Umbilical cord (tissue), 2 donors: ENCODE measurements around the gene MAP3K15. TPM values are rescaled to one million over a fixed set of nuclear protein-coding genes. Genes with fewer than 3 reads are reported as not detected.

ENCODE experiments used
- DNase-seq: peaks from one replicate; pipeline ENCODE4 v3.0.0-alpha.2; 2015; ENCODE audit warnings: low spot score
- total RNA-seq: library from RNA; depleted of rRNA; stranded (reverse); fragments of >200 nt; gene quantifications from one replicate; pipeline ENCODE4 v1.2.3, GENCODE V29; 2014; ENCODE audit warnings: low replicate concordance; ENCODE audit not compliant: insufficient read depth

MAP3K15 gene
- total RNA-seq, 1 donor from 2014 or later = not detected

DNA sequence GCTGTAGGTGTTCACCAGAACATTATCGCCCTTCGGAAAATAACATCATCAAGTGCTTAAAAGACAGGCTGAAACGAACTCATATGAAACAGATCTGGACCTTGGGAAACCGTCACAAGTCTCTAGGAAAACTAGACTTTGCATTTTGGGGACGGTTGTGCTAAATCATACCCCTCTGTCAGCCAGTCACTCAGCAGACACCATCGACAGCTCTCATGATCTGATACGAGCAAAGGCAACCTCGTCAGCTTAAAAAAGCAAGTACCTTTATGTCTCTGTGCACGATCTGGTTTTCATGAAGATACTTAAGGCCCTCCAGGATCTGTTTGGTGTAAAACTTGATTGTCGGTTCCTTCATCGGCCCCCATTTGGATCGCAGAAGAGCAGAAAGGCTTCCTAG lies 123.2 kb downstream of the MAP3K15 start:
- no peak for DNase-seq

GRCh38 chrX:19389227-19389845 lies 126.0 kb downstream of the MAP3K15 start:
- DNase-seq = no peak

DNA sequence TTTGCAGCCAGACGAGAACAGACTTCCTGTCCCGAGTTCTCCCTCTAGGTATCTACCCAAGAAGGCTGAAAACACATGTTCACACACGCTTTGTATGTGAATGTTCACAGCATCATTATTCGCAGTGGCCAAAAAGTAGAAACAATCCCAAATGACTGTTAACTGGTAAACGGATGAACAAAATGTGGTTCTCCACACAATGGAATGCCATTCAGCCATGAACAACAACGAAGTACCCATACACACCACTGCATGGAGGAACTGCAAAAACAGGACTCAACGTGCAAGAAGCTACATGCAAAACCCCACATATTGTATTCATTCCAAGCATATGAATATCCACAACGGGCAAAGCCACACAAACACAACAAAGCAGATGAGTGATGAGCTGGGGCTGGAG lies 126.6 kb downstream of the MAP3K15 start:
- no peak for DNase-seq

- DNase-seq = no peak
Observed at GRCh38 chrX:19388064-19388679, 127.1 kb downstream of the MAP3K15 start.

- DNase-seq = no peak
Observed at GRCh38 chrX:19386679-19387078, 128.6 kb downstream of the MAP3K15 start.

DNA sequence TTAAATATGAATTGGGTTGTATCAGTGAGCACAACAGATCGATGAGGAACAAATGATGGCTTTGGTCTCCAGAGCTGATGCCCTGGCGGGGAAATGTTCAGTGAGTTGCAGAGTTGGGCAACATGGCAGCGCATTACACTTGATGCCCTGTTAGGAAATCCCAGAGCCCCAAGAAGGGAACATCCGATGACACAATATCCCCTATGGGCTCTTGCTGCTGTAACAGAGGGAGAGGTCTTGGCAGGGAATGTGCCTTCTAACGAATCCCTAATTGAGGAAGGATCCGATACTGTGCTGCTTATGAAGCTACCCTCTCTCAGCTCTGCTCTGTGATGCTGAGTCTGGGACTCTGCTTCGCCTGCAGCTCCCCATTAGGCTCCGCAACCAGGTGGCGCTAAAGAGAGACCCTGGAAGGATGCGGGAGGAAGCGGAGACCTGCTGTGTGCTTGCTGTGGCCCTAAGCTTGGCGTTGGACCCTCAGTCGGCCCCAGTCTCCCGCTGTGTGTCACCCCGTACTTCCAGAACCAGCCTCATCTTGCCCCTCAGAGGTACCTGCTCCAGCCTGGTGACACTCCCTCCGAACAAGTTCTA lies 132.7 kb downstream of the MAP3K15 start:
- DNase-seq = peak; percentile 5

DNA sequence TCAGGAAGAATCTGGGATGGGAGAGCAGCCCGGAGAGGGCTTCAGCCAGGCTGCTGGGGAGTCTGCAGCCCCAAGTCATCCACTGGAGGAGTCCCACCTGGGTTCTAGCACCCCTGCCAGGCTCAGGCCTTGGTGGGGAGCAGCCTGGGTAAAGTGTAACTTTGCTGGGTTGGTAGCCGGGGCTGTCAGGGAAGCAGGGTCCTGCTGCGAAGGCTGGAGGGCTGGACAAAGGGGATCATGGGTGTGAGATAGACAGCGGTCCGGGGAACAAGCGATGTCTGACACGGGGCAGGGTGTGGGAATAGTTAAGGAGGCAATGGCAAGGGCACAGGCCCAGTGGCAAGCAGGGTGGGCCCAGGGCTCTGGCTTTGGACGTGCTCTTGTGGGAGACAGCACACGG lies 134.0 kb downstream of the MAP3K15 start:
- DNase-seq = no peak

DNA sequence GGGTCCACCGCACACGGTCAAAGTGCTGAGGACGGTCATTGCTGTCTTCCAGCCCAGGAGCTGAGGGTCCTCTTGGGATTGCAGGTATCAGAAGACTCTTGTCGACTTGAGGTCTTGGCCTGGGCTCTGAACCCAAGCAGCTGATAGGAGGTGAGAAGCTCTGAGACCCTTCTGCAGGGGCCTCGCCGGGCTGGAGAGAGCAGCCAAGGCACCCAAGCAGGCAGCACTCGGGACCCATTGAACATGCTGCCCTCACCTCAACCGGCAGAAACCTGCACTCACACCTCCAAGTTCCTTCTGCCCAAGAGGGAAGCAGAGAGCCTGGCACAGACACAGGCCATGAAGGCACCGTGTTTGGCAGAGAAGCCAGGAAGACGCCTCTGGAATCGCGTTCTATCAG lies 137.5 kb downstream of the MAP3K15 start:
- no peak for DNase-seq

- DNase-seq = no peak
Observed at GRCh38 chrX:19375546-19375945, 139.8 kb downstream of the MAP3K15 start.

- no peak for DNase-seq
Observed at GRCh38 chrX:19373351-19373891, 141.9 kb downstream of the MAP3K15 start.

GRCh38 chrX:19372547-19373331 lies 142.6 kb downstream of the MAP3K15 start:
- DNase-seq = peak; percentile 6

DNA sequence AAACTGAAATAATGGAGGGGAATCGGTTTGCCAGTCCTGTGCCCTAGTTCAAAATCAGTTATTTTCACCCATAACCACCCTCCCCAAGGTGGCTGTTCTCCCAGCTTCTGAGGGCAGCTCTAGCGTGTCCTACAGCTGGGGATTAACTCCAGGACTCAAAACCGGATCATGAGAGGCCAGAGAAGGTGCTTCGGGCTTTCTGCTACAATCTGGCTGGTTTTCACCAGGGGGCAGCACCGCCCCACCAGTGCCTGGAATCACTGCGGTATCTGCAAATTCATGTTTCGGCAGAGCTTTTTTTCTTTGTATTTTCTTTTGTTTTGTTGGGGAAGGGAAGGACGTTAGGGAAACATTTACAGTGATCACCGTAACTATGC lies 143.2 kb downstream of the MAP3K15 start:
- peak; percentile 69 for DNase-seq

DNA sequence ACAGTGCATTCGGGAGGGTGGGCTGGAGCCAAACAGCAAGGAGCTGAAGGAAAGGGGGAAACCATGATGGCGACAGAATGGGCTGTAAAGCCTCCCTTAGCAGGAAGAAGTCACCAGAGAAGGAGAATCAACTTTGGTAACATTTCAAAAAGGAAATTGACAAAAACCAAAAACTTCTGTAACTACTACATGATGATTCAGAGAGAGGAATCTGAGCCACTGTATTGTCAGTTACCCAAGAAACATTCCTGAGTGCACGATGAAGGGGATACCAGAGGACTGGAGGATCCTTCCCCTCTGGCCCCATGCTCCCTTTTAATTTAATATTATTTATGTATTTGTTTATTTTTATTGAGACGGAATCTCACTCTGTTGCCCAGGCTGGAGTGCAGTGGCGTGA lies 145.2 kb downstream of the MAP3K15 start:
- DNase-seq = no peak

GRCh38 chrX:19368576-19368975 lies 146.7 kb downstream of the MAP3K15 start:
- no peak for DNase-seq

DNA sequence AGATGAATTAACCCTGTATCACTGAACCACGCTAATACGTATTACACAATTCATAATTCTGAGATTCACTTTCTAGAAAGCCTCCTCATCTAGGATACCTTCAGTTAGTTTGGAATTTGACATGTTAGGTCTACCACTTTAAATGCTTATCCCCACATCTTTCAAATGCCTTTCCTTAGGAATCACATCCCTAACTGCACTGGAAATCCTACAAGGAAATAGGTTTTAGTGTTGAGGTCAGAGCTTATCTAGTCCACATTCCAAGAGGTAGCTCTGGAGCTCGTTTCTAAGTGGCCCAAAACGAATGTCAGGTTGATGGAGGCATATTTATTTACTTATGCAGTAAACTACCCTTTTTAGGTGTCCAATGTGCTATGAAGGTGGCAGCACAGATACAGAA lies 153.6 kb downstream of the MAP3K15 start:
- no peak for DNase-seq

DNA sequence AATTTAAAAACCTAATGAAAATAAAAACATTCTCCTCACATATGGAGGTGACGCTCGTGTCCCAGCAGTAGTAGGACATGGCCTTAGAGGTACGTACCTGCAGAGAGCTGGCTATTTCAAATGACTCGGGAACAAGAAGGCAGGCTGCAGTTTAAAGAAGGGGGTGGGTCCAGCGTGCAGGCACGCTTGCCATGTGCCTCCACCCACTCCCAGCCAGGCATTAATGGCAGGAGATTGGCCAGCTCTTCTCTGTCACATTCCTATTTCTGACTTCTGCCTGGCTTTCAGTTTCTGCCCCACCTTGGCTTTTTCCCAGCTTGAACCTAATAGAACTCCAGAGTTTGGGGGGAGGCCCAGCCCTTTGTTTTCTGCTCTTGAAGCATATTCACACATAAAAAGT lies 154.4 kb downstream of the MAP3K15 start:
- no peak for DNase-seq

DNA sequence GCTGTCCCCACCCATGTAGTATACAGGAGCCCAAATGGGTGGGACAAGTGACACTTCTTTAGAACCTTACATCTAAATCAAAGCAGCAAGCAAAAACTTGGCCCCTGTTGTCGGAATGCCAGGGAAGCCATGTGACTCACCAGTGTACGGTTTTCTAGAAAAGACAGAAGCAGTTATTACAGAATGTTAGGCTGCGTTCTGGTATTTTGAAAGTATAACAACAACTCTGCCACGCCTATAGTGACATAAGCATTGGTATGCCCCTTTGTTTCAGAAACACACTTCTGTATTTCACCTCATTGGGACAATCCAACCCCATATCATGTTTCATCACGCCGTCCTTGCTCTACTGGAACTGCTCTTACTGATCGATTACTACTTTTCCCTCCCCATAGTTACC lies 156.8 kb downstream of the MAP3K15 start:
- DNase-seq = no peak

DNA sequence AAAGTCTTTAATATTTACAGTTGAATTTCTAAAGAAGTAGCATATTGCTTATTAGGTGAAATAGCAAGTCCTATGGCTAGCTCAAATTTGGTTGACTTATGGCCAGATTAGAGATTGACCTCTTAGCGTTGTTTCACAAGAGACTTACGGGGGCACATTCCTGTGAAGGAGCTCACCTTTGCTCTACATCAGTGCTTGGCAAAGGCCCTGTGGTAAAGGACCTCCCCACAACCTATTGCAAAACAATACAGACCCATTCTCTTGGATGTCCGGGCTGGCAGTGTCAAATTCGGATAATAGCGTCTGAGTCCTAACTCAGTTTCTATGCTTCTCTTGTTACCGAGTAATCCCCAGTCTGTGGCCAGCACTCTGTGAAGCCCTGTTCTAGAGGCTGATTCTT lies 160.7 kb downstream of the MAP3K15 start:
- DNase-seq = no peak

GRCh38 chrX:19350941-19351384 lies 164.3 kb downstream of the MAP3K15 start:
- DNase-seq = no peak

GRCh38 chrX:19349264-19349663 lies 166.0 kb downstream of the MAP3K15 start:
- DNase-seq = no peak

DNA sequence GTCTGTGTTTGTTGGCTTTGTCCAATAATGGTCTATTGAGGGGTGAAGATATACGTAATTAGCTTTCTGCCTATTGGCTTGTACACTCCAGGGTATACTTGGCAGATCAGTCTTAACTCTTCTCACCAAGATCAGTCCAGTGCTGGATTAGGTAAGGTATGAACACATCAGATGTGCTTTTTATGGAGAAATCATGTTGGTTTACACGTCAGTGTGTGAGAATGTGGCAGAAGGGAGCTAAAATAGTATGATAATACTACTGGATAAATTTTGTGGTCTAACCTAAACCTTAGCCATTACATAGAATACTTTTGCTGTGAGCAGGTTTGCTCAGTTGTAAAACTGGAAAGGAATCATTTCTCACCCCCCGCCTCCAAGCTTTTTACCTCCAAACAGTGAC lies 167.4 kb downstream of the MAP3K15 start:
- no peak for DNase-seq

DNA sequence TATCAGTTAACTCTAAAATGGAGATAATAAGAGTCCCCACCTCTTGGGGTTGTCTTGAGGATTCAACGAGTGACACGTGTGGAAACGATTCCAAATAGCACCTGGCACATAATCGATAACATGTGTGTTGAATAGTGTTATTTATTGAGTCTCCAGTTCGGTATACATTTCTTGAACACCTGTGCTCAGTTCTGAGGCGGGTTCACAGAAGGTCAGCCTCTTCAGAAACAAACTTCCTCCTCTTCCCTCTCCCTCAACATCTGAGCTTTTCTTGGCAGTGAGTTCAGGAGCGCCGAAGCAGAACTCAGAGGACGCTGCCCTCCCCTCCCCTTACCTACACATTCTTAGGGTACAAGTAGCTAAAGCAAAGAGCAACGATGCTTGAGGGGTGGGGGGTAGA lies 170.6 kb downstream of the MAP3K15 start:
- no peak for DNase-seq
